Loucy (cell line): ENCODE results near the gene CPEB1.
"Not testable (repeated sequence)": the region's sequence is repeated elsewhere in the genome, so short reads cannot be mapped to it uniquely, and the experiment has no call there.

Source experiments
- H2AFZ ChIP-seq: fragments of 200-600 bp; sonication (generic); 2 replicates; pipeline ENCODE4 v1.6.0; 2016; ENCODE audit warnings: antibody characterized with exemption, mild to moderate bottlenecking, low read length, moderate library complexity
- H3F3A ChIP-seq: fragments of 200-600 bp; 2 replicates; pipeline ENCODE4 v1.6.0; 2016; ENCODE audit warnings: antibody characterized with exemption, low read depth, mild to moderate bottlenecking
- H3K27me3 ChIP-seq: fragments of 200-600 bp; sonication (generic); 2 replicates; pipeline ENCODE4 v1.6.1; 2014; ENCODE audit warnings: low read length, mild to moderate bottlenecking; ENCODE audit not compliant: insufficient read depth, poor library complexity, severe bottlenecking
- H3K36me3 ChIP-seq: fragments of 200-600 bp; sonication (generic); 2 replicates; pipeline ENCODE4 v1.6.1; 2016; ENCODE audit warnings: low read length; ENCODE audit not compliant: insufficient read depth
- H3K4me1 ChIP-seq: fragments of 200-600 bp; sonication (generic); 2 replicates; pipeline ENCODE4 v1.5.1; 2014; ENCODE audit warnings: low read length, mild to moderate bottlenecking; ENCODE audit not compliant: insufficient read depth, poor library complexity, severe bottlenecking
- H3K4me2 ChIP-seq: fragments of 200-600 bp; sonication (generic); 2 replicates; pipeline ENCODE4 v1.6.0; 2014; ENCODE audit warnings: antibody characterized with exemption, low read length, low read depth, mild to moderate bottlenecking; ENCODE audit not compliant: poor library complexity, severe bottlenecking
- H3K4me3 ChIP-seq: fragments of 200-600 bp; sonication (generic); 2 replicates; pipeline ENCODE4 v1.5.1; 2014; ENCODE audit warnings: low read length, mild to moderate bottlenecking, mixed read lengths; ENCODE audit not compliant: poor library complexity, severe bottlenecking
- H3K79me2 ChIP-seq: fragments of 200-600 bp; sonication (generic); 2 replicates; pipeline ENCODE4 v1.6.1; 2014; ENCODE audit warnings: low read length; ENCODE audit not compliant: insufficient read depth
- H3K9ac ChIP-seq: fragments of 200-600 bp; sonication (generic); 2 replicates; pipeline ENCODE4 v1.6.0; 2014; ENCODE audit warnings: mild to moderate bottlenecking, low read depth, low read length, moderate library complexity; ENCODE audit not compliant: poor library complexity, severe bottlenecking
- H3K9me2 ChIP-seq: fragments of 200-600 bp; sonication (generic); replicated peaks from 2 replicates; pipeline ENCODE4 v1.6.1; 2016; ENCODE audit warnings: low read depth, low read length, mixed read lengths
- H3K9me3 ChIP-seq: fragments of 200-600 bp; sonication (generic); 2 replicates; pipeline ENCODE4 v1.6.1; 2014; ENCODE audit warnings: mild to moderate bottlenecking, antibody characterized with exemption, low read length, low read depth; ENCODE audit not compliant: insufficient read depth
- H4K20me1 ChIP-seq: fragments of 200-600 bp; sonication (generic); 2 replicates; pipeline ENCODE4 v1.6.0; 2014; ENCODE audit warnings: antibody characterized with exemption, low read length, mild to moderate bottlenecking; ENCODE audit not compliant: insufficient read depth, poor library complexity, severe bottlenecking
- CTCF ChIP-seq: fragments of 200-600 bp; sonication (generic); conservative IDR thresholded peaks from 2 replicates; pipeline ENCODE4 v1.5.1; 2014; ENCODE audit warnings: mild to moderate bottlenecking, antibody characterized with exemption, low read length
- EZH2phosphoT487 ChIP-seq: fragments of 200-600 bp; IDR thresholded peaks from 2 replicates; pipeline ENCODE4 v1.6.1; 2018; ENCODE audit warnings: antibody characterized with exemption, mild to moderate bottlenecking, moderate library complexity, borderline replicate concordance

The CPEB1 gene

GRCh38 chr15:82531496-82532382 is 115.4 kb downstream of the CPEB1 start:
- TF ChIP-seq EZH2phosphoT487 (no peak), CTCF (no peak)
- Histone ChIP-seq H3K79me2 (peaks cover 16% of the 10 kb centered on the region), H3K9me3 (no peaks in the 10 kb centered on the region), H3K4me3 (no peak overlapping the region), H3K9me2 (no peaks in the 10 kb centered on the region), H3K4me1 (peaks cover 8% of the 10 kb centered on the region), H3K36me3 (peaks cover 35% of the 10 kb centered on the region; the same call in 1 of the 2 replicates), H3F3A (0 out of 2 replicates have a peak, but pooled peaks cover 7% of the 10 kb centered on the region), H3K27me3 (no peaks in the 10 kb centered on the region), H4K20me1 (peaks cover 16% of the 10 kb centered on the region), H3K9ac (no peak overlapping the region), H3K4me2 (no peak overlapping the region), H2AFZ (no peak overlapping the region)

GRCh38 chr15:82530606-82531379 is 116.4 kb downstream of the CPEB1 start:
- peaks cover 6% of the 10 kb centered on the region for H4K20me1 ChIP-seq
- peak overlapping the region; percentile 36 for H3K4me3 ChIP-seq
- peaks cover 25% of the 10 kb centered on the region; the same call in 1 of the 2 replicates for H3K36me3 ChIP-seq
- no peaks in the 10 kb centered on the region for H3K9me2 ChIP-seq
- no peak overlapping the region for H3K9ac ChIP-seq
- H3K4me2 ChIP-seq, result peak overlapping the region; percentile 42
- TF ChIP-seq CTCF (peak; percentile 91), EZH2phosphoT487 (no peak)
- H3K4me1 ChIP-seq, result peaks cover under 1% of the 10 kb centered on the region
- 0 out of 2 replicates have a peak, but pooled peaks cover 2% of the 10 kb centered on the region for H3F3A ChIP-seq
- peaks cover 6% of the 10 kb centered on the region for H3K79me2 ChIP-seq
- no peaks in the 10 kb centered on the region for H3K9me3 ChIP-seq
- H3K27me3 ChIP-seq, result no peaks in the 10 kb centered on the region
- peak overlapping the region; percentile 50; the same call in 1 of the 2 replicates for H2AFZ ChIP-seq

- Histone ChIP-seq H3K4me2 (no peak overlapping the region), H3K9me2 (no peaks in the 10 kb centered on the region)
- TF ChIP-seq CTCF, result no peak
- TF ChIP-seq EZH2phosphoT487, result no peak
These were observed 117.2 kb downstream of the CPEB1 start for GRCh38 chr15:82530006-82530405.

GRCh38 chr15:82513587-82513986 is 133.6 kb downstream of the CPEB1 start:
- not testable (repeated sequence) for H3K27me3 ChIP-seq, H3K9me3 ChIP-seq, H3K9me2 ChIP-seq, H3K4me1 ChIP-seq, H3K4me3 ChIP-seq, H3K4me2 ChIP-seq, H3K79me2 ChIP-seq, H3F3A ChIP-seq, H3K36me3 ChIP-seq, H3K9ac ChIP-seq, H2AFZ ChIP-seq, H4K20me1 ChIP-seq

More at GRCh38 chr15:82530006-82530405, 117.2 kb downstream of the CPEB1 start:
- H4K20me1 ChIP-seq, result peaks cover 5% of the 10 kb centered on the region
- no peaks in the 10 kb centered on the region for H3K4me1 ChIP-seq
- H3K9me3 ChIP-seq, result no peaks in the 10 kb centered on the region
- H3K4me3 ChIP-seq, result no peak overlapping the region
- H2AFZ ChIP-seq, result no peak overlapping the region
- H3K36me3 ChIP-seq, result peaks cover 23% of the 10 kb centered on the region; the same call in 1 of the 2 replicates
- no peaks in the 10 kb centered on the region for H3K27me3 ChIP-seq
- H3F3A ChIP-seq, result no peaks in the 10 kb centered on the region
- H3K79me2 ChIP-seq, result no peaks in the 10 kb centered on the region
- no peak overlapping the region for H3K9ac ChIP-seq

GRCh38 chr15:82507693-82508092 is 139.5 kb downstream of the CPEB1 start:
- H2AFZ ChIP-seq, H3K27me3 ChIP-seq: not testable (repeated sequence)

More at GRCh38 chr15:82507693-82508092, 139.5 kb downstream of the CPEB1 start:
- not testable (repeated sequence) for H3K4me2 ChIP-seq, H3K4me3 ChIP-seq, H3F3A ChIP-seq, H3K9me3 ChIP-seq, H3K9me2 ChIP-seq, H3K9ac ChIP-seq, H3K4me1 ChIP-seq, H3K36me3 ChIP-seq, H3K79me2 ChIP-seq, H4K20me1 ChIP-seq
